HG03045 (cell line): ENCODE measurements around the gene C8A.

Experiments used
- ATAC-seq: cut with Tn5 transposase; IDR thresholded peaks from one replicate; pipeline ENCODE4 v1.9.1; 2021; ENCODE audit warnings: mild to moderate bottlenecking, moderate library complexity; ENCODE audit not compliant: unreplicated experiment

The C8A gene

DNA sequence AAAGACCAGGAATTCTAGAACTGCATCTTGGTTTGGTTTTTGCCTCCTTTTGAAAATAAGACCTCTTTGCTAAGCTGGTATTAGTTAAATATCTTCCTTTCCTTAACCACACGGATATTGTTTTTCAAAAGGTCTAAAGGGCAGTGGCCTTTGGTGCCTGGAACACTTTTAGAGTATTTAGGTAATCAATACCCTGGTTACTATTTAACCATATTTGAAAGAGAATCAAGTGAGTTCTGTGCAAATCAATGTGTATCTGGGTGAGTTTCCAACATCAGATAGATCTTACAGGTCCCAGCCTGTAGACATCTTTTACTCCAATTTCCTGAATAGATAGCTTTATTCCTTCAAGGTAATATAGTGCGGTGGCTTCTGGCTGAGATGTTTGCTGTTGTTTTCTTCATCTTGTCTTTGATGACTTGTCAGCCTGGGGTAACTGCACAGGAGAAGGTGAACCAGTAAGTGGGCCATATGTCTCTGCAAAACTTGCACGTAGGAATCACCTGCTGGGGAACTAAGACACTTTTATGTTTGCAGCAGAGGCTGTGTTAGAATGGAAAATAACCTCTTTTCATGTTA lies at the start of gene C8A:
Gene C8A, plus strand, starts transcription at position 277 of the 579 bp plus-strand sequence. Its CDS starts 105 bp downstream, at position 382.
- ATAC-seq = no peak

DNA sequence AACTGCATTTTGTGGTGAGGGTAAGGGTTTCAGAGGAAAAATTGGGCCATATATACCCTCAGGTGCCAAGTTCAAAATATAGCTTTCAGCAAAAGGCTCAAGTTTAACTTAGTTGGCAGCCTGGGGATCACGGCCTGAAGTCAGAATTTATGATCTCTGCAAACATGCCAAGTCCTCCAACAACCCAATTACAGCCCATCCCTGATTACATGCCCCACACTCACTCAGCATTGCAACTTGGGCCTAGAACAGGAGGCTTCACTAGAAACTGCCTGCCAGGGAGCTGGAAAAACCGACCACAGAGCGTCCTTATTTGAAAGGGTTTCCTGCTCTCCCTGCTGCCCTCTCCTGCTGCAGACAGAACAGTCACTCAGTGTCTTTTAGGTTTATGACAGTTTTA lies 47.8 kb upstream of the C8A start:
- no peak for ATAC-seq

DNA sequence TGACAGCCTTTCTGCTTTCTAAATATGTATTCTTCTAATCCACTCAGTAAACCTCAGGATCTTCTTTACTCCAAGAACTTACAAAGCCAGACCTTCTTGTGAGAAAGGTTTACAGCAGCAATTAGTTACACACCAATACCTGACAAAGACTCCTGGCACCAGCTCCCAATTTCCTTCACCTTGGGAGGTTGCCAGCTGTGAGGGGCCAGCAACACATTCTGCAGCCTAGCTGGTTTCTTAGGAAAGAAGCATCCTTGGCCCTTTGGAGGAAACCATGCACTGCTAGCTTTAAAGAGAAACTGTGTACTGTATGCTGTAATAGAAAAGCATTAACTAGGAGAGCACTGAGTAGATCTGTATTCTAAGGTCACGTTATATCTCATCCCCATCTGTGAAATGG lies 46.2 kb upstream of the C8A start:
- ATAC-seq = no peak

DNA sequence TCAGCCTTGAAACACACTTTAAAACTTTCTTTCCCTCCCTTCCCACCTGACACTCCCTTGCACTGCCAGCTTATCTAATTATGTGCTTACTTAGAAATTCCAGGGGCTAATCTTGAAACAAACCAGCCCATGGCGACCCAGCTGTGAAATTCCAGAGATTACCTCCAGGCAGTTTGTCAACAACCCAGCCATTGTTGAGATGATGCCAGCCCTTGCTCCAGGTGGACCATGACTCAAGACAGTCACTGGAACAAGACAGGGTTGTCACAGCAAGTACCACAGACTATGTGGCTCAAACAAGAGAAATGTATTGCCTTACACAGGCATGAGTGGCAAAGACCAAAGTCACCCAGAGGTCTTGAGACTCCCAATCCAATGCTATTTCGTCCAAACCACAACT lies 43.3 kb upstream of the C8A start:
- no peak for ATAC-seq

DNA sequence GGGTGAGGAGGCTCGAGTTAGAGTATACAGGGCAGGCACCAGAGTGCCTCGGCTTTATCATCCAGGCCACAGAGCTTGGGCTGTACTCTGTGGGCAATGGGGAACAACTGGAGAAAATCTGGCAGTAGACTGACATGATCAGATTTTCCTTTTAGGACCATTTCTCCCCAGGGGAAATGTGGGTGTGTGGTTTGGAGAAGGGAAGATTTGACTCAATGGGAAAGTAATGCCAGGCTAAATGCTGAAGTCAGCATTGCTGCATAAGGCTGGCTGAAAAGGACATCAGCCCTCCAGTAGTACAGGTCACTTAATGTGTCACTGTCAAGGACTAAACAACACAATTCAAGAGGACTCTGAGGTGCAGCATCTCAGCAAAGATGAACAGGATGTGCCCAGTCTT lies 40.4 kb upstream of the C8A start:
- no peak for ATAC-seq

DNA sequence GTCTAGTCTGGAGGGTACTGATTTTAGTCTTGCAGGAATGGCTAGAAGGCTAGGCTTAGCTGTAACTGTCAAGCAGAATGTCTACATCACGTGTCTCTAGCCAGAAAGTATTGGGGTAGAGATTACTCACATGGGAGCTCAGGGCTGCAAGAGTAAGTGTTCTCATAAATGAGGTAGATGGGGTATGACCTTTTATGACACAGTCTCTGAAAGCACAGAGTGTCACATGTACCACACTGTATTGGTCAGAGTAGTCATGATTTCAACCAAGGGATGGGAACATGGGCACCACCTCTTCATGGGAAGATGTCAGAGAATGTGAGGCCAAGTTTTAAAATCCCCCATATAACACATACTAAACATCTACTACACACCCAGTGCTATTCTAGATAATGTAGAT lies 38.3 kb upstream of the C8A start:
- ATAC-seq = no peak

DNA sequence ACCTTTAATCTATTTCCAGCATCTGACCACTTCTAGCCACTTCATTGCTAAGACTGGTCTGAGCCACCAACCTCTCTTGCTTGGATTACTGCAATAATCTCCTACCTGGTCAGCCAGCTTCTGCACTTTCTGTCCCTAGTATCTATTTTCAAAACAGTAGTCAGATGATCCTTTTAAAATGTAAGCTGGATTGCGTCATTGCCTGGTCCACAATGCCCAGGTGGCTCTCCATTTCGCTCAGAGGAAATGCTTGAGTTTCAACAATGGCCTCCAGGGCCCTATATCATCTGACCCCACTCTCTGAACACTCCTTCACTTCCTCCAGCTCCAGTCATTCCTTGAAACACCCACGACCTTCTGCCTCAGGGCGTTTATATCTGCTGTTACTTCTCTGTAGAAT lies 37.7 kb upstream of the C8A start:
- ATAC-seq = peak; percentile 65

DNA sequence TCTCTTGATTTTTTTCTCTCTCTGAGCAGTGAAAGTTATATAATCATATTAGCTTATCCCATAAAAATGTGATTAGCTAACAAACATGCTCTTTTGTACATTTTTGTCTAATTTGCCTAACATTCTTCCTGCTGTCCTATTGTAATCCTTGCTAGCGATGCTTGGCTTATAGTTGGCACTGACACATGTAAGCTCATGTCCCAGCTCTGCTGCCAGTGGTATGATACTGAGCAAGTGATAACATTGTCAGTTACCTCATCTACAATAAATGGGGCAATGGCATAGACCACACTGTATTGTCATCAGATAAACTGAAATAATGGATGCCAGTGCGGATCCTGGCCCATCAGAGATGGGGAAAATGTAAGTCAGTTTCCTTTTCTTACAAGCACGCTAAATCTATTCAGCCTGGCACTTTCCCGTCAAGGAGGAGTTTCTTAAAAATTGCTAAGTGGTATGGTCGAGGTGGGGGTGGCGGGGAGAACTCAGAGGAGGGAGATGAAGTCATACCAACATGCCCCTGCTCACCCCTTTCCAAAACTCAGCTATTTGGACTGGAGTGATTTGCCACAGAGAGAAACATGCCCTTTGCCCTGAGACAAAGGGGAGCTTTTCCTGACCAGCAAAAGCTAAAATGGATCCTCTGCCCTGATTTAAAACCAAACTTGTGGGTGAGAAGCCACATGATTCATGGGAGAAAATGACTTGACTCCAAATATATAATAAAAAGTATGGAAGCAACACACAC lies 36.7 kb upstream of the C8A start:
- ATAC-seq = no peak

DNA sequence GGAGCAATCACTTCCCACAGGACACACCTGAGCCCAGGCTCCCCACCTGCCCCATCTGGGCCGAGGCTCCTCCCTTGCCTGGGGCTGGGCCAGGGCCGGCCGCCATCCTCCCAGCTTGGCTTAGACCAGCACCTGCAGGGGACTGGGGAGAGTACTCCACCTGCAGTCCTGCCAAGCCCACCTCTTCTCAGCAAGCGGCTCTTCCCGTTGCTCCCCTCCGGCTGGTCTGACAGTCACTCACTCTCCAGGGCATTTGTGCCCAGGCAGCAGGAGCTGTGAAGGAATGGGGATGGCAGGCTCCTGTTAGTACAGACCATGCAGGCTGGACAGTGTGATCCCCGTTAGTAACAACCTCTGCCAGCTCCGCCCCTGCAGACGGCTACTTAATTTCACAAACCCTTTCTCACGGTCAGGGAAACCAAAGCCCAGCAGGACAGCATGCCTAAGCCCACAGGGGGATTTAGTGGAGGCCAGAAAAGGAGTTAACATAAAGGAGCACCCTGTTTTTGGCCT lies 35.2 kb upstream of the C8A start, which contains the start of gene FYB2:
Gene FYB2, minus strand, starts transcription at position 18 of the 513 bp plus-strand sequence. CDS start 114 bp downstream, outside the sequence.
- no peak for ATAC-seq

DNA sequence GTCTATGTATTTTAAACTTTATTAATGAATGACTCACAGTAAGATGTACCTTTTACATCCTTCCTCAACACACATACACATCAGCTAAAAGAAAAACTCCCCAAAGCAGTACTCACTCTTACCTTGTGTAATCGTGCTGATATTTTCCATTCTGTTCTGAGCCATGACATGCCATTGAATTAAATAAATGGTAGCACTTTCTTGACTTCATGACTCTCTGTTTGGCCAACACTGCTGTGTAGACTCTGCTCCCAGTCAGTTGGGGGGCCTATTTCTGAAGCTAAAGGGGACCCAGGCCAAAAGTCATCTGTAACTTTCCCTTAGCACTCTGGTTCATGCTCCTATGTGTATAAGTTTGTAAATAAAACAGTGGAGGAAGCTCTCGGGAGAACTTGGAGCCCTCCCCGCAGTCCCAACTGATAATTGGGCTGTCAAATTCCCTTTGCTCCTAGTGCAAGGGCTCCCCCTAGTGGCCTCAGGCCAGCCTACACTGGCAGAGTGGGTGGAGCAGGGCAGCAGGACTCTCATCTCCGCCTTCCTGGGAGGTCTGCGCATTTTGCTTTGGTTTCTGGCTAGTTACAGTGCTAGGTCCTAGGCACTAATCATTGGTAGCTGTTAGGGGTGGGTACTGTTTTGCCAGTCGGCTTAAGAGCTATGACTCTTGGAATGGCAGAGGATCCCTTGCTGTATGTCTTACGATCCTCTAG lies 33.7 kb upstream of the C8A start:
- ATAC-seq = peak; percentile 67

DNA sequence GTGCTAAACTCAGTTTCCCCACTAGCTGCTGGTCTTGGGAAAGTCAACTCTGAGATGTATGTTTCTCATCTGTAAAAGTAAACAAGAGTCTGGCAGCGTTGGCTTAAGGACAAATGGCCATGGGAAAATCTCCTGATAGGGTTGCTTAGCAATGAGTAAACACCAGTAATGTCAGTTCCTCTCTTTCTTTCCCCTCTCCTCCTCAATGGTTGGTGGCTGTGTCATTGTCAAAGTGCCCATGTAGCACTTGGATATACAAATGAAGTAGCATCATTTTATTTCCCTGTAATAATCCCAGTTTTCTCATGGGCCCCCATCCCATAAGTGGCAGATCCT lies 33.2 kb upstream of the C8A start:
- ATAC-seq = no peak

DNA sequence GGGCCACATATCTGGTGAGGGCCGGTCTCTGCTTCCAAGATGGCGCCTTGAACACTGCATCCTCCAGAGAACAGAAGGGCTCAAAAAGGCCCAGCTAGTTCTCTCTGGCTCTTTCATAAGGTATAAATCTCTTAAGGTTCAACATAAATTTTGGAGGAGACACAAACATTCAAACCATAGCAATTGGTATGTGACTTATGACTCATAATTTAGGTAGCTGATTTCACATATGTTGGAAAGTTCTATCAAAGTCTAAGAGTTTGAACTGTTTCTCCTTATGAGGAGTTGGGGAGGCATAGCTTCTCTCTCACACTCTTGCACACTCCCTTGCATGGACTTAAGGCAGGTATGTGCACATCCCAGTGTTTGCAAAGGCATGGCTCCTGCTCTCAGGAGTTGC lies 30.3 kb upstream of the C8A start:
- no peak for ATAC-seq

DNA sequence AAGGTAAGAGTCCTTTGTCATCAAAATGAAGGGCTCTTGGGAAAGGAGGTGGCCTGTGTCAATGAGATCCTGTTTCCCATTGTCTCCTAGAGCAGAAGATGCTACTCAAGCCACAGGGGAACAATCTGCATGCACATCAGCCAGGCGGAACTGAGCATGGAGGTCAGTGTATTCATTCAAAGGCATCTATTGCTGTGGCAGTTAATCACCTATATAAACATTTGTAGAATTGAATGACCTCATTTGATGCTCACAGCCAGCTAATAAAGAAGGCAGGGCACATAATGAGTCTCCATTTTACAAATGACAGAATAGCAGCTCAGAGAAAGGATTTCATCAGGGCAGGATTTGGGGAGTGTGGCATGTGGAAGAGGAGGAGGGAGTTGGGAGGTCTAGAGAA lies 29.7 kb upstream of the C8A start:
- no peak for ATAC-seq

DNA sequence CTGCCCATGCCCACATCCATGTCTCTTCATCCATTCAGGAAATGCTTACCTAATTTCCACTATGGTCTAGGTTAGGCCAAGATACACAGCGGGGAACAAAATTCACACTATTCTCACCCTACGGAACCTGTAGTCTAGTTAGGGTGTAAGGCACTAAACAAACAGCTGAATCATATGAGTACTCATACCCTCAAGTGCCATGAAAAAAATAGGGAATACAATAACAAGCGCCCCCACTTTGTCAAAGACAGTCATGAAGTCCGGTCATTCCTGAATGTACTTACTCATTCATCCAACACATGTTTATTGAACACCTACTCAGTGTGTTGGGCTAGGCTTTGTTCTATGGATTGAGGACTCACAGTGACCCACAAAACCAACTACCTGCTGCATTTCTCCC lies 29.2 kb upstream of the C8A start:
- ATAC-seq = no peak

DNA sequence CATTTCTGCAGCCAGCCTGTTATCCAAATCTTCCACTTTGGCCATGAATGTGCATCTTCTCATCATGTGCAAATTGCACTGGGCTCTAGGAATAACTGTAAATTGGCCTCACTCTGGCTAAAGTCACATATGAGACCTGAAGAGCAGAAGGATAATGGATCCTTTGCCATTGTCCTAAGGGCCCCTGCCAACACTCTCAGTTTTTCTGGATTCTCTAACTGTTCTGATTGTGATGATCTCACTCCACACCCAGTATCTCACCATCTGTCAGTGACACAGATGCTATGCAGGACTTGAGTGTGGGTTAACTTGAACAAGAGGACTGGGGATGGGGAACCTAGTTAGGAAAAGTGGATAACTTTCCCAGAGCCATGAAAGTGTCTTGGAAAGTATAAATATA lies 26.9 kb upstream of the C8A start:
- ATAC-seq = no peak

DNA sequence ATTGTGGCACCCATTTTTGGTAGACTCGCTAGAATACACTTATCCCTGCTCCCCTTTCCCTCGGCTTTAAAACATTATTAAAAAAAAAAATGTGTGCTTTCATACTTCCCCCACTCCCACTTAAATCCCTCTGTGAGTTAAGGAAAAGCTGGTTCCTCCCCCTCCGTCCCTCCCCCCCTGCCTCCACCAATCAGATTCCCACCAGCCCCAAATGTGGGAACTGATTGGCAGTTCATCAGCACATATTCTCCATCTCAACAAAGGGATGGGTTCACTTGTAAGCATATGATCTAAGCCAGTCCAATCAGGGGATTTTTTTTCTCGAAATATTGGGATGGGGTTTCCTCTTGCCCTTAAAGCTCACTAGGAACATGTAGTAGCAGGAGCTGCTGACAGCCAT lies 24.5 kb upstream of the C8A start:
- no peak for ATAC-seq

DNA sequence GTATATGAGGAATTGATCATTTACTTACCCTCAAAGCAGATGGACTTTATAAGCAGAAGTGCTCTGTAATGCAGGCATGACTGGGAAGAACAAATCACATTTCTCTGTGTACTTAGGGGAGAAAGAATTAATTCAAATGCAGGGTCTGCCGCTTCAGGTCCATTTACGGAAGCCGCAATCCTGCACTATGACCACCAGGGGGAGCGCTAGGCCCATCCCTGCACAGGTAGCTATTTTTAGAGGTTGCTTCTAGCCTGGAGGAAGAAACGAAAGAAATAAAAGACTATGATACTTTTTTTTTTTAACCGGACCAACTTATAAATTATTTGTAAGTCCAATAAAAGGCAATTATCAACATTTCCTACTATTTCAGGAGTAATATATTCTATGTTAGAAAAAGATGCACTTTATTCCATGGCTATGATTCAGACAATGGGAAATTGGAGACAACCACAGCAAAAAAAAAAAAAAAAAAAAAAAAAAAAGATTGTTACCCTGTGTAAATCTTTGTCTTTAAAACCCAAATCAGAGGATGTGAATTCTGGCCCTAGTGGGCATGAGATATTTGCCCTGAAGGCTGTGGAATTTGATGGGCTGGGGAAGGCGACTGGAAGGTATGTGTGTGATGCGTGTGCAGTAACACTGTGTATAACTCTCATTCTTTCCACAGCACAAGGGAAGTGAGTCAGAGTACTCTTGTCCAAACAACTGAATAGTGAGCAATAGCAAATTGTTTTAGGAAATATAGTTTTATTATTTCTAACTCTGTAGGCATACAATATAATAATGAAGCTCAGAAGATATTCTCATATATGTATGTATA lies 22.5 kb upstream of the C8A start:
- peak; percentile 86 for ATAC-seq

DNA sequence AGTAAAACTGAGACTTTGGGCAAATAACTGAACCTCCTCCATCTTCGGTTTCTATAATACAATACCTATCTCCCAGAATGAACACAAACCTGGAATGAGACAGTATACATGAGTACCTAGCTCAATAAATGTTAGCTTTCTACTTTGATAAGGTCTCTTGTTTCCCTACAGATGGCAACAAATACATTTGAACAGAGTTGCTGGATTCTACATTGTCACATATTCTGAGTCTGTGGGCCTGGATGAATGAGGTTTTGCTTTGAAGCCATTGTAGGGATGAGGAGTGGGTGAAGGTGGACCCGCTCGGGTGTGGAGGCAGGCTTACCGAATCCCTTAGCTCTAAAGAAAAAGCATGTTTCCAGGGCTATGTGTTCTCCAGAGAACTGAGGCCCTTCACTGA lies 21.5 kb upstream of the C8A start:
- ATAC-seq = no peak

DNA sequence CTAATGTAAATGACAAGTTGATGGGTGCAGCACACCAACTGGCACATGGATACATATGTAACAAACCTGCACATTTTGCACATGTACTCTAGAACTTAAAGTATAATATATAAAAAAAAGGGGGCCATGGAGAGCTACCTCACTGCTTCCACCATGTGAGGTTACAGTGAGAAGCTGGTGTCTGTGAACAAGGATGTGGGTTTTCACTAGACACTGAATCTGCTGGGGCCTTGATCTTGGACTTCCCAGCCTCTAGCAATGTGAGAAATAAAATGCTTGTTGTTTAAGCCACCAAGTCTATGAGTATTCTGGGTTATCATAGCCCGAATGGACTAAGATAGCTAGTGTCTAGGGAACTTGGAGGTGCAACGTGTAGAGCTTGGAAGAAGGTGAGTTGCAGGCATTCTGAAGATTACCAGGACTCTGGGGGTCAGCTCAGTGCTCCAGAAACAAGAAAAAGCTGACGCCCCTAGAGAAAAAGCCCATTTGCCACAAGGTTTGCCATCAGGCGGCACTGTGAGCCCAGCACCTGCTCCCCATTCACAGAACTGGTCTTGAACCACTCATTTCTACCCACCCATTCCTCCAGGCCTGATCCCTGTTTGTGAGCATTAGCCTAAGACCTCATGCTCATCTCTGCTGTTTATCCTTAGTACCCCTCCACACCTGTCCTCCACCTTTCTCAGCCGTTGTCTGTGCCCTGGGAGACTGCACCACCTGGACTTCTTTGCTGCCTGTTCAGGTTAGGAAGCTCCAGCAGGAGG lies 20.3 kb upstream of the C8A start:
- no peak for ATAC-seq

DNA sequence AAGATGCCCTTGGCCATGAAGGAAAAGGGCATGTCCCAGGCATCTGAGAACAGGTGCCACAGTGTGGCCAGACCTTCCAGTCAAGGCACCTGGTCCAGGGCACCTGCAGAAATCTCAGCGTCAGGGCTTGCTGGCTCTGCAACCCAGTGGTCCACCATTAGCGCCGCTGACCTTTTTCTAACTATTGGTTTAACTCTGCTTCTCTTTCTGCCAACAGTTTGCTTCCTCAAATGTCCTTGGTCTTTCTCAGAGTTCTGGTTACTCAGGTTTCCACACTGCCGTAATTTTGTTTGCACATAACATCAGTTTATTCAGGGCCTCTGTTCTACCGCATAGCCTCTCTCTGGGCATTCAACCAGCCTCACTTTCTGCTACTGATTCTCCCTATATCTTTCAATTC lies 18.9 kb upstream of the C8A start:
- ATAC-seq = no peak
